Cardiac fibroblast (primary cell): ENCODE measurements around the gene SMIM5.
A peak's percentile ranks its signal among the peaks of the same experiment; 100 is the strongest.

Experiments used
- DNase-seq, 2 donors: peaks; one replicate each; pipeline versions ENCODE4 v3.0.0 to v3.0.0-alpha.2; 2010; ENCODE audit warnings: low read depth in 2 of 2
- H3K4me3 ChIP-seq, 2 donors: replicated peaks in 1 of 2; 1 replicate in 1 of 2; 2 replicates in 1 of 2; pipeline ENCODE4 v1.5.1; 2011; ENCODE audit warnings: low read depth in 2 of 2, low read length in 2 of 2, mild to moderate bottlenecking in 2 of 2, moderate library complexity in 1 of 2
- TF ChIP-seq, protein P1 (sequence below): IDR thresholded peaks from one replicate; pipeline ENCODE4 v1.5.1; 2011; ENCODE audit warnings: low read depth, mild to moderate bottlenecking, low read length, inconsistent platforms

The SMIM5 gene

DNA sequence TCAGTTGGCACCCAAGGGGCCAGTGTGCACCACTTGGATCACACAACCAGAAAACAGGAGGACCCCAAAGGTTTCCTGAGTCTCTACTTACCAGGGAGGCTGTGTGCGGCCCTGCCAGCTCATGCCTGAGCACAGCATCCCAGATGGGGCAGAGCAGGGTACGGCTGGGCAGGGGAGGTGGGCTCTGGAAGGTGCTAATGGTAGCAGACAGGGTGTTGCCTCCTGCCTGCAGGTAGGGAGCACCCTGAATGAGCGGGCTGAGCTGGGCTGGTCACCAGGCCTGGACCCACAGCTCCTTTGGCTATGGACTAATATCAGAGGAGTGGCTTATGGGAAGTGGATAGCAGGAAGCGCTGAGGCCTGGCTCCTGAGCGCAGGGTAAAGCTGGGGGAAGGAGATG lies 19.1 kb downstream of the SMIM5 start:
- no peak overlapping the region for H3K4me3 ChIP-seq
- TF ChIP-seq, protein P1, sequence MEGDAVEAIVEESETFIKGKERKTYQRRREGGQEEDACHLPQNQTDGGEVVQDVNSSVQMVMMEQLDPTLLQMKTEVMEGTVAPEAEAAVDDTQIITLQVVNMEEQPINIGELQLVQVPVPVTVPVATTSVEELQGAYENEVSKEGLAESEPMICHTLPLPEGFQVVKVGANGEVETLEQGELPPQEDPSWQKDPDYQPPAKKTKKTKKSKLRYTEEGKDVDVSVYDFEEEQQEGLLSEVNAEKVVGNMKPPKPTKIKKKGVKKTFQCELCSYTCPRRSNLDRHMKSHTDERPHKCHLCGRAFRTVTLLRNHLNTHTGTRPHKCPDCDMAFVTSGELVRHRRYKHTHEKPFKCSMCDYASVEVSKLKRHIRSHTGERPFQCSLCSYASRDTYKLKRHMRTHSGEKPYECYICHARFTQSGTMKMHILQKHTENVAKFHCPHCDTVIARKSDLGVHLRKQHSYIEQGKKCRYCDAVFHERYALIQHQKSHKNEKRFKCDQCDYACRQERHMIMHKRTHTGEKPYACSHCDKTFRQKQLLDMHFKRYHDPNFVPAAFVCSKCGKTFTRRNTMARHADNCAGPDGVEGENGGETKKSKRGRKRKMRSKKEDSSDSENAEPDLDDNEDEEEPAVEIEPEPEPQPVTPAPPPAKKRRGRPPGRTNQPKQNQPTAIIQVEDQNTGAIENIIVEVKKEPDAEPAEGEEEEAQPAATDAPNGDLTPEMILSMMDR: no peak

DNA sequence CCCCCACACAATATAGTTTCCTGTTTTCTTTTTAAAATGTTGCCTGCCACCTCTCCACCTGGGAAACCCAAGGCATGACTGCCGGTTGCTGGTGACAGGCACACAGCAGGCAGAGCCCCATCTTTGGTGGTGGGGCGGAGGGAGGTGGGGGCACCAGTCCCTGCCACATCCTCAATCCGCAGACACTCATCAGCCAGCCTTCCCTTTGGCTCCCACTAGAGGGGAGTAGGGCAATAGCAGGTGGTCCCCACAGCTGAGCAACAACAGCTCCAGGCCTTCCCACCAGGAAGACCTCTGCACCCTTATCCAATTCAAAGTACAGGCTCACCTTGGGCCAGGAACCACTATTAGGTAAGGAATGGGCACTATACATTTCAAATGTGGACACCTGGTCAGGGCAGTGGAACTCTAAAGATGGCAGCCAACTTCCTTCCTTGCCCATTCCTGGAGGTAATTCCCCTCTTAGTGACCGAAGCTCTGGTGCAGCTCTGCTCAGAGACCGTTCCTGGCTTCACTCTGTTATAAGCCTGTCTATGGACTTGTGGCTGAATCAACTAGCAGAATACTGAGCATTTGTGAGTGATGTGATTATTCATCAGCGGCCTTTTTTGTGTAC lies 19.8 kb downstream of the SMIM5 start:
- H3K4me3 ChIP-seq: no peak overlapping the region
- TF ChIP-seq, protein P1: peak; percentile 85
- DNase-seq: peak; percentile 32 to 42

More for the DNA sequence above, 19.1 kb downstream of the SMIM5 start:
- no peak for DNase-seq

DNA sequence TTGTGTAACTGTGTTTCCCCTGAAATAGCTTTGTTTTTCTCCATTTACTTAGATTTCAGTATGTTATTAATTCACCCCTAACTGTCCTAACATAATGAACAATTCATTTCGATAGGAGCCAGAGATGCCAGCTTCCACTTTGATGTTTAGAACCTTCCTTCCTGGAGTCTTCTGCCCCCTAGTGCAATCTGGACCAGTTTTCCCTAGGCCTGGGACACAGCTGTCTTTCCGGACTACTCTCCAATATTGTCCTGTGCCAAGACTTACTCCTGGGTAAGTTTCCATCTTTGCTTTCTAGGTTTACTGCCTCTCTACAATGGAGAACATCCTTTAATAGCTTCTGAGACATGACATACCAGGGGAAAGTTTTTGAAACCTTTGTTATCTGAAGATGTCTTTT lies 20.9 kb downstream of the SMIM5 start:
- peak in 1 of 2 donors; percentile 9 for DNase-seq
- H3K4me3 ChIP-seq: no peak overlapping the region
- TF ChIP-seq, protein P1: no peak

DNA sequence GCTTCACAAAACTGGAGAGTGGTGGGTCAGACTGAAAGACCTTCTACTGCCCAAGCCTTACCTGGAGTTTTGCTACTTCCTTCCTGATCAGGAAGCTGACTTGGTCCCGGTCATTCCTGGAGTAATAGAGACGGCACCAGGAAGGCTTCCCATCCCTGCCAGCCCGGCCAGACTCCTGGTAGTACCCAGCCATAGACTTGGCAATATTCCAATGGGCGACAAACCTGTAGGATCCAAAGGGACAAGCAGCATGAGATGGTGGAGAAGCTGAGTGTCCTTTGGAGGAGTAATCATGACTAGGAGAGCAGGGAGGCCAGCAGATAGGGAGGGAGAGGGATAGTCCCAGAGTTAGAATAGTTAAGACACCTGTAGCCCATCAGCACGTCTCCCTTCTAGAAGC lies 25.0 kb downstream of the SMIM5 start:
- no peak for DNase-seq
- TF ChIP-seq, protein P1: no peak
- no peak overlapping the region for H3K4me3 ChIP-seq

DNA sequence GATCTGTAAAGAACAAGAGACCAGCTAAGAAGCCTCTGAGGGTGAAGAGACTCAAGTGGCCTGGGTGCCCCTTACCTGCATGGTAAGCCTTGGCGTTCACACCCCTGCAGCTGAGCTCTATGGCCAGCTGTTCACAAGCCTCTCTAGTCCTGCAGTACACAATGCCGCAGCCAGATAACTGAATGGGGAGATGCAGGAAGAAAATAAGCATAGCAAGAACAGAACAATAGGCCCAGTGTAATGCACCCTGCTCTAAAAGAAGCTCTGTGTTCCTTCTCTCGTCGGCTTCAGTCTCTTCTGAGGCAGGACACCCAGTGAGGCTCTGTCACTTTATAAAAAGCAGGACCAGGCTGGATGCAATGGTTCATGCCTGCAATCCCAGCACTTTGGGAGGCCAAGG lies 28.3 kb downstream of the SMIM5 start:
- DNase-seq: no peak
- TF ChIP-seq, protein P1: no peak
- H3K4me3 ChIP-seq: no peak overlapping the region

DNA sequence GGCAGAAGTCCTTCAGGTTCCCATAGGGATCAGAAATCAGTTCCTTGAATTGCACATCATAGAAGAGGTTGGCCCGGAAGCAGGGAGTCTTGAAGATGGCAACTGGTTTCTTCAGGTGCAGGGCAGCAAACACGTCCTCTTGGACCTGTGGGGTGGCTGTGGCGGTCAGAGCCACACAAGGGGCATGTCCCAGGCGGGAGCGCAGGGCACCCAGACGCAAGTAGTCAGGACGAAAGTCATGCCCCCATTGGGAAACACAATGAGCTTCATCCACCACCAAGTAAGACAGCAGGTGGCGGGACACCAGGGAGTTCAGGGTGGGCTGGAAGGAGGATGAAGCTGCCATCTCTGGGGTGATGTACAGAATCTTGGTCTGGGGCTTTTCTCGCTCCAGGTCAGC lies 29.3 kb downstream of the SMIM5 start:
- no peak overlapping the region for H3K4me3 ChIP-seq
- no peak for DNase-seq
- TF ChIP-seq, protein P1: no peak

DNA sequence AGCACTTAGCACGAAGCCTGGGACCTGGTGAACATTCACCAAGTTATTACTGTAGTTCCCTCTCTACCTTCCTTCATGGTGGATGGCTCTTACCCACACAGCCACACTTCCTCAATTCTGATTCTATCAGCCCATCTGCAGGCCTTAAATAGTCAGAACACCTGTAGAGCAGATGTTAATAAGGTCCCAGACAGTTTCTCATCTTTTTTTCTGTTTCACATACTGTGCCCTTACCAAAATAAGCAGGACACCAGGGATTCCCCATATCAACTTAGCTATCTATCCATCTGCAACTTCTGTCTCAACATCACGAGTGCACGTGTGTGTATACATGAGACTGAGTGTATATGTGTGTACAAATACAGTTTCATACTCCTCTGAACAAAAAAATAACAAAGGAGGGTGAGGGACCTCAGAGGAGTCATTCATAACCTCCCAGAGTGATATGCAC lies 30.9 kb downstream of the SMIM5 start:
- TF ChIP-seq, protein P1: no peak
- no peak overlapping the region for H3K4me3 ChIP-seq
- no peak for DNase-seq
